CD14-positive monocyte (primary cell): ENCODE measurements around the gene NRXN3. TPM values are rescaled to one million over a fixed set of nuclear protein-coding genes. Genes with fewer than 3 reads are reported as not detected.

Experiments
- DNase-seq, 3 donors: peaks; one replicate each; pipeline ENCODE4 v3.0.0-alpha.2; 2011 to 2022
- H2AFZ ChIP-seq: 2 replicates; pipeline ENCODE4 v1.6.0; 2012; ENCODE audit warnings: mild to moderate bottlenecking, low read depth, low read length, inconsistent platforms; ENCODE audit not compliant: insufficient read depth, poor library complexity, severe bottlenecking
- H3K27ac ChIP-seq, 2 donors: 1 replicate in 1 of 2; 2 replicates in 1 of 2; pipeline ENCODE4 v1.5.1; 2012 to 2013; ENCODE audit warnings: low read length in 2 of 2, control low read depth in 1 of 2, inconsistent platforms in 1 of 2, low read depth in 1 of 2, mild to moderate bottlenecking in 1 of 2
- H3K27me3 ChIP-seq, 2 donors: one replicate each; pipeline versions ENCODE4 v1.6.0 to v1.6.1; 2011 to 2013; ENCODE audit warnings: low read length in 2 of 2; ENCODE audit not compliant: control insufficient read depth in 2 of 2, insufficient read depth in 2 of 2
- H3K36me3 ChIP-seq, 2 donors: replicated peaks in 1 of 2; 1 replicate in 1 of 2; 2 replicates in 1 of 2; pipeline versions ENCODE4 v1.5.1 to v1.6.1; 2012 to 2013; ENCODE audit warnings: low read length in 2 of 2, control low read depth in 1 of 2, inconsistent platforms in 1 of 2, mild to moderate bottlenecking in 1 of 2; ENCODE audit not compliant: insufficient read depth in 2 of 2, control insufficient read depth in 1 of 2
- H3K4me1 ChIP-seq, 2 donors: 1 replicate in 1 of 2; 2 replicates in 1 of 2; pipeline versions ENCODE4 v1.5.1 to v1.6.1; 2012 to 2013; ENCODE audit warnings: low read length in 2 of 2, control low read depth in 1 of 2, inconsistent platforms in 1 of 2, mild to moderate bottlenecking in 1 of 2, moderate library complexity in 1 of 2; ENCODE audit not compliant: insufficient read depth in 2 of 2, control insufficient read depth in 1 of 2
- H3K4me2 ChIP-seq: replicated peaks from 2 replicates; pipeline ENCODE3; 2012; ENCODE audit warnings: low read length, moderate library complexity, mild to moderate bottlenecking; ENCODE audit not compliant: poor library complexity, severe bottlenecking; ENCODE audit errors: extremely low read depth
- H3K4me3 ChIP-seq, 3 experiments: fragments of 200-600 bp in 1 of 3; sonication (generic) in 1 of 3; replicated peaks in 1 of 3; 1 replicate in 2 of 3; 2 replicates in 1 of 3; pipeline ENCODE4 v1.5.1; 2011 to 2013; ENCODE audit warnings: low read length in 3 of 3, mild to moderate bottlenecking in 3 of 3, control low read depth in 2 of 3, low read depth in 2 of 3, inconsistent platforms in 1 of 3, moderate library complexity in 1 of 3
- H3K79me2 ChIP-seq: 2 replicates; pipeline ENCODE4 v1.6.0; 2012; ENCODE audit warnings: mild to moderate bottlenecking, control low read depth, inconsistent platforms, low read length, moderate library complexity; ENCODE audit not compliant: insufficient read depth
- H3K9ac ChIP-seq: 2 replicates; pipeline ENCODE4 v1.6.0; 2017; ENCODE audit warnings: low read length, mild to moderate bottlenecking; ENCODE audit not compliant: insufficient read depth, poor library complexity, severe bottlenecking
- H3K9me3 ChIP-seq, 2 donors: replicated peaks in 1 of 2; 1 replicate in 1 of 2; 2 replicates in 1 of 2; pipeline versions ENCODE4 v1.5.1 to v1.6.1; 2012 to 2013; ENCODE audit warnings: low read length in 2 of 2, control low read depth in 1 of 2; ENCODE audit not compliant: control insufficient read depth in 1 of 2, insufficient read depth in 1 of 2
- H4K20me1 ChIP-seq: 2 replicates; pipeline ENCODE4 v1.6.0; 2012; ENCODE audit warnings: mild to moderate bottlenecking, low read length, control low read depth, moderate library complexity; ENCODE audit not compliant: insufficient read depth
- H3K27ac Mint-ChIP-seq, 7 donors: one replicate each; pipeline ENCODE4 v1.8.0; 2020; ENCODE audit warnings: mild to moderate bottlenecking in 7 of 7, mixed read lengths in 7 of 7, moderate library complexity in 6 of 7, inconsistent platforms in 2 of 7
- H3K27me3 Mint-ChIP-seq, 3 donors: one replicate each; pipeline ENCODE4 v1.8.0; 2021 to 2022; ENCODE audit warnings: low read depth in 3 of 3, mild to moderate bottlenecking in 3 of 3, mixed read lengths in 3 of 3, moderate library complexity in 3 of 3, inconsistent platforms in 1 of 3
- H3K36me3 Mint-ChIP-seq, 2 donors: one replicate each; pipeline ENCODE4 v1.8.0; 2020; ENCODE audit warnings: mixed read lengths in 2 of 2, inconsistent platforms in 1 of 2, mild to moderate bottlenecking in 1 of 2
- H3K4me1 Mint-ChIP-seq: one replicate; pipeline ENCODE4 v1.8.0; 2020; ENCODE audit warnings: mild to moderate bottlenecking, mixed read lengths
- H3K4me3 Mint-ChIP-seq, 2 donors: one replicate each; pipeline ENCODE4 v1.8.0; 2020; ENCODE audit warnings: mild to moderate bottlenecking in 2 of 2, mixed read lengths in 2 of 2, moderate library complexity in 1 of 2
- H3K9me3 Mint-ChIP-seq, 7 donors: one replicate each; pipeline ENCODE4 v1.8.0; 2020 to 2022; ENCODE audit warnings: mixed read lengths in 7 of 7, mild to moderate bottlenecking in 6 of 7, moderate library complexity in 6 of 7, inconsistent platforms in 2 of 7
- CTCF ChIP-seq: fragments of 200-600 bp; IDR thresholded peaks from one replicate; pipeline ENCODE4 v1.8.0; 2022; ENCODE audit warnings: antibody characterized with exemption, mild to moderate bottlenecking
- WGBS: methylation state at CpG from one replicate; pipeline ENCODE4 v1.1.5; 2013; ENCODE audit warnings: missing lambda C conversion rate; ENCODE audit not compliant: insufficient coverage; 5-methylcytosine and 5-hydroxymethylcytosine counted together
- intact Hi-C, 2 donors: fragments of 100-400 bp; cut with micrococcal nuclease; formaldehyde crosslinking; loops; one replicate each; pipeline versions ENCODE4 v1.15.0 to v1.15.1; 2023
- polyA plus RNA-seq, 3 donors: library from polyadenylated mRNA; depleted of rRNA in 1 of 3; unstranded in 2 of 3; stranded (reverse) in 1 of 3; fragments of 300-500 nt in 2 of 3; fragments of >200 nt in 1 of 3; fragmentation: Illumina TruSeq in 2 of 3; gene quantifications; 1 replicate in 2 of 3; 2 replicates in 1 of 3; pipeline ENCODE4 v1.2.3, GENCODE V29; 2012 to 2021

The NRXN3 gene
- polyA plus RNA-seq, 3 donors, result not detected

- no peaks in the 10 kb centered on the region for H3K36me3 ChIP-seq
- no CpG with 5 or more reads among the region's 1 CpG for WGBS
- intact Hi-C loops, result no loop called here
Observed at GRCh38 chr14:79021766-79022165, 851.6 kb downstream of the NRXN3 start.

DNA sequence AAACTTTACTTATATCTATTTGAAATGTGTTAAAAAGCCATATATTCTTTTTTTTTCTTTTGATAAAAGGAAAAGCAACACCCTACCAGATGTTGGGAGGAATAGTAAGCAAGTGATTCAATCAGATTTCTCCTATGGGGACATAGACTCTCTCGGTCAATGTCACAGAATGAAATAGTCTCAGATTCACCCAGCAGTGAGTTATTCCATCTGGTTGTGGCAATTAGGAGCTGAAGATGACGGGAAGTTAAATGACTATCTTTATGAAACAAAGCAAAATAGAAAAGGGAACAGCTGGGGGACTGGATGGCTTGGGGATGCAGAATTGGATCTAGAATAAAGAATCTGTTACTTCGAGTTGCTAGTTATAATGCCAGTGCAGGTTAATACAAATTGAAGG is 857.0 kb downstream of the NRXN3 start:
- H3K4me2 ChIP-seq, result no peak overlapping the region
- no peaks in the 10 kb centered on the region for H3K27me3 ChIP-seq
- no peaks in the 10 kb centered on the region for H3K79me2 ChIP-seq
- no peak overlapping the region for H2AFZ ChIP-seq
- H3K9me3 ChIP-seq, result peaks cover 0 to 4% of the 10 kb centered on the region in 2 donors
- H4K20me1 ChIP-seq, result no peaks in the 10 kb centered on the region
- Mint-ChIP-seq H3K36me3 (no peaks in the 10 kb centered on the region), H3K4me1 (peaks cover 17% of the 10 kb centered on the region), H3K27ac (no peak overlapping the region), H3K9me3 (peaks cover 0 to 10% (median 5%) of the 10 kb centered on the region in 7 donors), H3K4me3 (no peak overlapping the region), H3K27me3 (no peaks in the 10 kb centered on the region)
- H3K4me1 ChIP-seq, result peaks cover 15 to 22% of the 10 kb centered on the region in 2 donors
- no peak overlapping the region for H3K4me3 ChIP-seq
- WGBS, result no CpG with 5 or more reads among the region's 3 CpGs
- no peaks in the 10 kb centered on the region for H3K36me3 ChIP-seq
- no peak overlapping the region for H3K9ac ChIP-seq
- TF ChIP-seq CTCF, result no peak
- no peak for DNase-seq
- intact Hi-C loops, result no loop called here
- H3K27ac ChIP-seq, result no peak overlapping the region

More at GRCh38 chr14:79021766-79022165, 851.6 kb downstream of the NRXN3 start:
- Mint-ChIP-seq H3K27me3 (no peaks in the 10 kb centered on the region), H3K9me3 (peaks cover 0 to 10% (median 5%) of the 10 kb centered on the region in 7 donors), H3K4me3 (no peak overlapping the region), H3K4me1 (peaks cover 4% of the 10 kb centered on the region), H3K36me3 (no peaks in the 10 kb centered on the region), H3K27ac (no peak overlapping the region)
- no peak for TF ChIP-seq CTCF
- peaks cover 0 to 4% of the 10 kb centered on the region in 2 donors for H3K9me3 ChIP-seq
- no peak overlapping the region for H3K4me2 ChIP-seq
- H3K4me3 ChIP-seq, result no peak overlapping the region
- H3K27ac ChIP-seq, result no peak overlapping the region
- H4K20me1 ChIP-seq, result no peaks in the 10 kb centered on the region
- no peak for DNase-seq
- H3K27me3 ChIP-seq, result no peaks in the 10 kb centered on the region
- H3K79me2 ChIP-seq, result no peaks in the 10 kb centered on the region
- H3K4me1 ChIP-seq, result no peaks in the 10 kb centered on the region
- H2AFZ ChIP-seq, result no peak overlapping the region
- H3K9ac ChIP-seq, result no peak overlapping the region
